GM12865 (cell line): Measurements from ENCODE around the gene UBQLN1.
"Not testable (repeated sequence)": the region's sequence is repeated elsewhere in the genome, so short reads cannot be mapped to it uniquely, and the experiment has no call there.

ENCODE experiments used
- DNase-seq: peaks from one replicate; pipeline ENCODE4 v3.0.0; 2010; ENCODE audit warnings: low read depth
- H3K4me3 ChIP-seq: 2 replicates; pipeline ENCODE4 v1.5.1; 2011; ENCODE audit warnings: mild to moderate bottlenecking, low read depth, low read length, control low read depth
- TF ChIP-seq, protein P1 (sequence below): IDR thresholded peaks from 2 replicates; pipeline ENCODE4 v1.5.1; 2011; ENCODE audit warnings: low read length, control low read depth, low read depth, inconsistent platforms; ENCODE audit not compliant: insufficient read depth; ENCODE audit errors: missing control alignments

The UBQLN1 gene

DNA sequence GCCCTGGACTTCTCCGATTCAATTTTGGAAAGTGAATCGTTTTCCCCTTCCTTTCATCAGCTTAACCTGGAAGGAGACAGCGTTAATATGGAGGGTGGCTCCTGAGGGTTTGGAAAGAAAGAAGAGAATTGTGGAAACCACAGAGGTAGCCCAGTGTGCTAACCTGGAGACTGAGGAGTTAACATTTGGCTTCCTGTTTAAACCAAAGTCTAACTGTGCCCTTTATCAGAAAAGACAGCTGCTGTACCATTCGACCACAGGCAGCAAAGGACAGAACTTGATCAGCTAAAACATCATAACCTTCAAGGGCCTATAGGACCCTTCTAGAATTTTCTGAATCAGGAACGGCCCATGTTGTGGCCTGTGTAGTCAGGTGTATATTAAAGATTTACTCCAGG lies 84.1 kb downstream of the UBQLN1 start:
- peak; percentile 45 for DNase-seq
- peak overlapping the region; percentile 61 for H3K4me3 ChIP-seq
- TF ChIP-seq, protein P1, sequence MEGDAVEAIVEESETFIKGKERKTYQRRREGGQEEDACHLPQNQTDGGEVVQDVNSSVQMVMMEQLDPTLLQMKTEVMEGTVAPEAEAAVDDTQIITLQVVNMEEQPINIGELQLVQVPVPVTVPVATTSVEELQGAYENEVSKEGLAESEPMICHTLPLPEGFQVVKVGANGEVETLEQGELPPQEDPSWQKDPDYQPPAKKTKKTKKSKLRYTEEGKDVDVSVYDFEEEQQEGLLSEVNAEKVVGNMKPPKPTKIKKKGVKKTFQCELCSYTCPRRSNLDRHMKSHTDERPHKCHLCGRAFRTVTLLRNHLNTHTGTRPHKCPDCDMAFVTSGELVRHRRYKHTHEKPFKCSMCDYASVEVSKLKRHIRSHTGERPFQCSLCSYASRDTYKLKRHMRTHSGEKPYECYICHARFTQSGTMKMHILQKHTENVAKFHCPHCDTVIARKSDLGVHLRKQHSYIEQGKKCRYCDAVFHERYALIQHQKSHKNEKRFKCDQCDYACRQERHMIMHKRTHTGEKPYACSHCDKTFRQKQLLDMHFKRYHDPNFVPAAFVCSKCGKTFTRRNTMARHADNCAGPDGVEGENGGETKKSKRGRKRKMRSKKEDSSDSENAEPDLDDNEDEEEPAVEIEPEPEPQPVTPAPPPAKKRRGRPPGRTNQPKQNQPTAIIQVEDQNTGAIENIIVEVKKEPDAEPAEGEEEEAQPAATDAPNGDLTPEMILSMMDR = no peak

GRCh38 chr9:83622939-83623678 lies 84.6 kb downstream of the UBQLN1 start, which contains the start of gene IDNK:
TSS of gene IDNK (plus strand) at chr9:83623143. CDS start at chr9:83623172, 29 bp downstream.
- TF ChIP-seq, protein P1 = no peak
- peak; percentile 75 for DNase-seq
- H3K4me3 ChIP-seq = peak within 1 kb of the TSS; percentile 61

- peak; percentile 70 for DNase-seq
- TF ChIP-seq, protein P1 = no peak
- peak overlapping the region; percentile 61 for H3K4me3 ChIP-seq
Measured at GRCh38 chr9:83622433-83622938, 85.3 kb downstream of the UBQLN1 start.

GRCh38 chr9:83620841-83621636 lies 86.7 kb downstream of the UBQLN1 start:
- H3K4me3 ChIP-seq = no peak overlapping the region
- TF ChIP-seq, protein P1 = peak; percentile 69
- peak; percentile 65 for DNase-seq

- TF ChIP-seq, protein P1 = no peak
- DNase-seq = no peak
- H3K4me3 ChIP-seq = no peak overlapping the region
Measured at GRCh38 chr9:83617299-83617698, 90.5 kb downstream of the UBQLN1 start.

DNA sequence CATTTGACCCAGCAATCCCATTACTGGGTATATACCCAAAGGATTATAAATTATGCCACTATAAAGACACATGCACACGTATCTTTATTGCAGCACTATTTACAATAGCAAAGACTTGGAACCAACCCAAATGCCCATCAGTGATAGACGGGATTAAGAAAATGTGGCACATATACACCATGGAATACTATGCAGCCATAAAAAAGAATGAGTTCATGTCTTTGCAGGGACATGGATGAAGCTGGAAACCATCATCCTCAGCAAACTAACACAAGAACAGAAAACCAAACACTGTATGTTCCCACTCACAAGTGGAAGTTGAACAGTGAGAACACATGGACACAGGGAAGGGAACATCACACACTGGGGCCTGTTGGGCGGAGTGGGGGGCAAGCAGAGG lies 94.5 kb downstream of the UBQLN1 start:
- DNase-seq = not testable (repeated sequence)

More for the DNA sequence above, 94.5 kb downstream of the UBQLN1 start:
- H3K4me3 ChIP-seq = not testable (repeated sequence)
